PC-9 (cell line): ENCODE results near the gene GRIN2A.

Experiments used
- CTCF ChIP-seq: fragments of 200-600 bp; sonication (generic); conservative IDR thresholded peaks from 2 replicates; pipeline ENCODE4 v1.6.1; 2017; ENCODE audit warnings: mixed run types, antibody characterized with exemption, mild to moderate bottlenecking, moderate library complexity
- EZH2 ChIP-seq: fragments of 200-600 bp; sonication (generic); IDR thresholded peaks from 2 replicates; pipeline ENCODE4 v1.8.0; 2017; ENCODE audit warnings: antibody characterized with exemption, low read depth

DNA sequence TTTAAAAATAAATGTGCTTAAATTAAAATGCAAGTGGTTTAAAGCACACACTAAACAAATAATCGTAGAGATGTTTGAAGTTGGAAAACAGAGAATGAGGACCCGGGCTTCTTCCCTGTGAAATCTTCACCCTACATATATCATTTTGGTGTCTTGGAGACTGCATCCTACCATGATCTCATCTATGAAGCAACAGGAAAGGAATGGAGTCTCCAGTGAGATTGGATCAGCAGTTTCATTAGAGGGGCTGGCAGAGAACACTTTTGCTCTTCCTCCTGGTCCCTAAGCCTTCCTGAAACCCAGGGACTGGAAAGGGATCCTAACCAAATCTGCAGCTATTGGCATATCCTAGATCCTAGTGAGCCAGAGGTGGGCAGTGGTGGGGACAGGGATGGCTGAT, 85.0 kb downstream of the GRIN2A start:
- TF ChIP-seq CTCF (no peak), EZH2 (no peak)
